ENCODE measurements around the gene EHBP1L1. TPM values are rescaled to one million over a fixed set of nuclear protein-coding genes. Genes with fewer than 3 reads are reported as not detected.
"Not testable (repeated sequence)": the region's sequence is repeated elsewhere in the genome, so short reads cannot be mapped to it uniquely, and the experiment has no call there.

The EHBP1L1 gene
- total RNA-seq, 6 donors from 2014 or later: 70.4 to 220 (median 133) TPM

DNA sequence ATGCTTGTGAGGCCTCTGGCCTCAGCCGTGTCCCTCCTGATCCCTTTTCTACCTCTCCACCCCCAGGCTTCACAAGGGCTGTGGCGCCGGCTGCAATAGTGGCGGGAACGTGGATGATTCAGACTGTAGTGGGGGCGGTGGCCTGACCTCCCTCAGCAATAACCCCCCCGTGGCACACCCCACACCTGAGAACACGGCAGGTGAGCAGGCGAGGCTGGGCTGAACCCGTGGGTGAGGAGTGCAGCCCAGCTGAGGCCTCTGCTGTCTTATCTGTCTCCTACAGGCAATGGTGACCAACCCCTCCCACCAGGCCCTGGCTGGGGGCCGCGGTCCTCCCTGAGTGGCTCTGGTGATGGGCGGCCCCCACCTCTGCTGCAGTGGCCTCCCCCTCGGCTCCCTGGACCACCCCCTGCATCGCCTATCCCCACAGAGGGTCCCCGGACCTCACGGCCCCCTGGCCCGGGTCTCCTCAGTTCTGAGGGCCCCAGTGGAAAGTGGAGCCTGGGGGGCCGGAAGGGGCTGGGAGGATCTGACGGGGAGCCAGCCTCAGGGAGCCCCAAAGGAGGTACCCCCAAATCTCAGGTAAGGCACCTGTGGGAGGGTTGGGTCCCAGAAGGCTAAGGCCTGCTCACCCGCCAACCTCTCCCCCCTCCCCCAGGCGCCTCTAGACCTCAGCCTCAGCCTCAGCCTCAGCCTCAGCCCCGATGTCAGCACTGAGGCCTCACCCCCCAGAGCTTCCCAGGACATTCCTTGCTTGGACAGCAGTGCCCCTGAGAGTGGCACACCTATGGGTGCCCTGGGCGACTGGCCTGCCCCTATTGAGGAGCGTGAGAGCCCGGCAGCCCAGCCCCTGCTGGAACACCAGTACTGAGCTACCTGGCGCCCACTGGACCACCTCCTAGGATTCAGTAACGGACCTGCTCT is 60.5 kb downstream of the EHBP1L1 start:
- Histone ChIP-seq H3K4me1 (peaks cover 34 to 47% (median 40%) of the 10 kb centered on the region in 4 donors), H3K9me3 (no peaks in the 10 kb centered on the region), H3K4me3 (no peak overlapping the region), H3K27ac (peak overlapping the region; percentile 15 to 99 (median 96)), H3K27me3 (no peaks in the 10 kb centered on the region), H3K36me3 (peaks cover 18 to 59% (median 45%) of the 10 kb centered on the region in 4 donors)
- no peak for ATAC-seq (ENCODE audit: low FRiP score in 2 of 2)
- no peak for TF ChIP-seq POLR2A (IDR thresholded peaks at IDR 0.05)
- TF ChIP-seq, protein P1, sequence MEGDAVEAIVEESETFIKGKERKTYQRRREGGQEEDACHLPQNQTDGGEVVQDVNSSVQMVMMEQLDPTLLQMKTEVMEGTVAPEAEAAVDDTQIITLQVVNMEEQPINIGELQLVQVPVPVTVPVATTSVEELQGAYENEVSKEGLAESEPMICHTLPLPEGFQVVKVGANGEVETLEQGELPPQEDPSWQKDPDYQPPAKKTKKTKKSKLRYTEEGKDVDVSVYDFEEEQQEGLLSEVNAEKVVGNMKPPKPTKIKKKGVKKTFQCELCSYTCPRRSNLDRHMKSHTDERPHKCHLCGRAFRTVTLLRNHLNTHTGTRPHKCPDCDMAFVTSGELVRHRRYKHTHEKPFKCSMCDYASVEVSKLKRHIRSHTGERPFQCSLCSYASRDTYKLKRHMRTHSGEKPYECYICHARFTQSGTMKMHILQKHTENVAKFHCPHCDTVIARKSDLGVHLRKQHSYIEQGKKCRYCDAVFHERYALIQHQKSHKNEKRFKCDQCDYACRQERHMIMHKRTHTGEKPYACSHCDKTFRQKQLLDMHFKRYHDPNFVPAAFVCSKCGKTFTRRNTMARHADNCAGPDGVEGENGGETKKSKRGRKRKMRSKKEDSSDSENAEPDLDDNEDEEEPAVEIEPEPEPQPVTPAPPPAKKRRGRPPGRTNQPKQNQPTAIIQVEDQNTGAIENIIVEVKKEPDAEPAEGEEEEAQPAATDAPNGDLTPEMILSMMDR (IDR thresholded peaks at IDR 0.05): no peak
- no peak for TF ChIP-seq POLR2AphosphoS5 (IDR thresholded peaks at IDR 0.05)
- TF ChIP-seq EP300 (IDR thresholded peaks at IDR 0.05): no peak
- 86 to 94% methylated on average over 8 to 24 of the region's 28 CpGs for WGBS, 2 donors
- peak in 1 of 2 donors; percentile 66 for DNase-seq

DNA sequence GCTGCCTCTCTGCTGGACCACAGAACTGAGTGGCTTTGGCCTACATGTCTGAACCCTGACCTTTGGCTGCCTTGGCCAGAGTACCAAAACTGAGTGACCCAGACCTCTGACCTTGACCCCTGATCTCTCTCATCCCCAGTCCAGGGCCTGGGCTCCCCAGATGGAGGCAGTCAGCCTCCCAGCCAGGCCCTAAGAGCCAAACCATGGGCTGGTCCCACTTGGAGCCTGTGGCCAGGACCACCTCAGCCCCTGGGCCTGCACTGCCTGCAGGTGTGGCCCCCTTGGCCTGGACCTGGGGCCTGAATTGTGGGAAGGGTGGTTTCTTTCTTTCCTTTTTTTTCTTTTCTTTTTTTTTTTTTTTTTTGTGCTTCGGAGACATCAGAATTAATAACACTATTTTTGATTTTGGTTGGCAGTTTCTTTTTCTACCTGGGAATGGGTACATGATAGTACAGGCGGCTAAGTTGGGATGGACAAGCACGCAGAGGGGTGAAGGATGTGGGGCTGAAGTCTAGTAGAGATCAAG is 61.2 kb downstream of the EHBP1L1 start:
- WGBS, 2 donors: 87 to 88% methylated on average over 3 of the region's 3 CpGs
- TF ChIP-seq POLR2AphosphoS5 (IDR thresholded peaks at IDR 0.05): no peak
- TF ChIP-seq EP300 (IDR thresholded peaks at IDR 0.05): no peak
- TF ChIP-seq POLR2A (IDR thresholded peaks at IDR 0.05): no peak
- TF ChIP-seq, protein P1 (IDR thresholded peaks at IDR 0.05): no peak
- no peaks in the 10 kb centered on the region for H3K9me3 ChIP-seq
- ATAC-seq (ENCODE audit: low FRiP score in 2 of 2): no peak
- H3K36me3 ChIP-seq: peaks cover 18 to 57% (median 40%) of the 10 kb centered on the region in 4 donors
- peak overlapping the region; percentile 89 to 99 (median 96) for H3K27ac ChIP-seq
- no peak for DNase-seq
- H3K27me3 ChIP-seq: no peaks in the 10 kb centered on the region
- no peak overlapping the region for H3K4me3 ChIP-seq
- peaks cover 39 to 54% (median 47%) of the 10 kb centered on the region in 4 donors for H3K4me1 ChIP-seq

DNA sequence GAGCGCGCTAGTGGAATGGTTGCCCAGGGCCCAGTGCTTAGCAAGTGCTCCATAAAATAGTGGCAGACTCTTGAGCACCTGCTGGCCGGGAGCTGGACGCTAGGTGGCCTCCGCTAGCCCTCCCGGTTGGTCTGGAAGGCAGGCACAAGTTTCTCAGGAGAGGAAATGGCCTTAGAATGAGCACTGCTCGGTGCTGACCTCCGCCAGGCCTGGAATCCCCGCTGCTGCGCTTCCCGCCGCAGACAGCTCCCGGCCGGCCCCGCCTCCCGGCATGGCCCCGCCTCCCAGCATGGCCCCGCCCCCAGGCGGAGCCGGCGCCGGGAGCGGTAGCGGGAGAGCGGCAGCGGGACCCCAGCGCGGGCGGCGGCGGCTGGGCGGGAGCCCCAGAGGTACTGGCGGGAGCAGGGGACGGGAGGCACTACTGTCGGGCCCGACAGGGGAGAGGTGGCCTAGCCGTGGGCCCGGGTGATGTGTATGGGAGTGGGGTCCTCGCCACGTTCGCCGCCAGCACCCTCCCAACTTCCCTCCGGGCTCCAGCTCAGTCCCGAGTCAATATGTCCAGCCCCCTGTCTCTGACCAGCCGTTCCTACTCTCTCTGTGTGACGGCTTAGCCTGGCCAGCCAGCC is 62.1 kb downstream of the EHBP1L1 start, which contains the start of gene SIPA1:
SIPA1 (plus strand) TSS at position 308 of the 626 bp plus-strand sequence. CDS start 2,821 bp downstream, outside the sequence.
- Histone ChIP-seq H3K27me3 (no peaks in the 10 kb centered on the region), H3K4me1 (peaks cover 45 to 62% (median 53%) of the 10 kb centered on the region in 4 donors), H3K36me3 (peaks cover 18 to 58% (median 40%) of the 10 kb centered on the region in 4 donors), H3K4me3 (peak within 1 kb of the TSS; percentile 62 to 85 (median 74)), H3K9me3 (no peaks in the 10 kb centered on the region), H3K27ac (peak within 1 kb of the TSS; percentile 89 to 99 (median 96))
- DNase-seq (peak; percentile 86 to 96), ATAC-seq (ENCODE audit: low FRiP score in 2 of 2) (peak; percentile 76 to 92)
- TF ChIP-seq, protein P1 (IDR thresholded peaks at IDR 0.05): peak in 5 of 6 experiments; percentile 31 to 63 (median 32)
- TF ChIP-seq POLR2AphosphoS5 (IDR thresholded peaks at IDR 0.05): peak; percentile 6 to 74
- no peak for TF ChIP-seq EP300 (IDR thresholded peaks at IDR 0.05)
- peak in 3 of 4 donors; percentile 28 to 88 (median 84) for TF ChIP-seq POLR2A (IDR thresholded peaks at IDR 0.05)
- WGBS, 2 donors: 12 to 16% methylated on average over 11 to 15 of the region's 46 CpGs

DNA sequence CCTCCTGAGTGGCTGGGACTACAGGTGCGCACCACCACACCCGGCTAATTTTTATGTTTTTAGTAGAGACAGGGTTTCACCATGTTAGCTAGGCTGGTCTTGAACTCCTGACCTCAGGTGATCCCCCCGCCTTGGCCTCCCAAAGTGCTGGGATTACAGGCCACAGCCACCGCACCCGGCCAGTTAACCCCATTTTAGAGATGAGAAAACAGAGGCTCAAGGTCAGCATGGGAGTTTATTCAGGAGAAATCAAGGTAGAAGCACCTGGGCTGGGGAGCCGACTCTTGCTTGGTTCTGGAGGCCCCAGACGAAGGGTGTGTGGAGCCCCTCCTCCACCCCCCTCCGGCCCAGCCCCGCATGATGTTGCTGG is 63.4 kb downstream of the EHBP1L1 start:
- Histone ChIP-seq H3K4me3 (peak overlapping the region in 3 of 4 donors; percentile 71 to 85 (median 76)), H3K27ac (peak overlapping the region; percentile 89 to 99 (median 96)), H3K4me1 (peaks cover 53 to 75% (median 66%) of the 10 kb centered on the region in 4 donors), H3K36me3 (peaks cover 17 to 57% (median 39%) of the 10 kb centered on the region in 4 donors)
- not testable (repeated sequence) for DNase-seq; H3K9me3 ChIP-seq; H3K27me3 ChIP-seq; ATAC-seq (ENCODE audit: low FRiP score in 2 of 2)
- 78 to 85% methylated on average over 3 to 8 of the region's 9 CpGs for WGBS, 2 donors
